Tibial artery (tissue), 4 donors: ENCODE data around the gene KIF26B.
A peak's percentile ranks its signal among the peaks of the same experiment; 100 is the strongest.
"Not testable (repeated sequence)": the region's sequence is repeated elsewhere in the genome, so short reads cannot be mapped to it uniquely, and the experiment has no call there.

ENCODE experiments used
- DNase-seq, 2 donors: peaks; one replicate each; pipeline ENCODE4 v3.0.0-alpha.2; 2019
- H3K27ac ChIP-seq, 2 donors: fragments of 200-600 bp; sonication (generic) in 1 of 2; 1 replicate in 1 of 2; 2 replicates in 1 of 2; pipeline ENCODE4 v1.5.1; 2018 to 2019; ENCODE audit warnings: mild to moderate bottlenecking in 1 of 2
- H3K27me3 ChIP-seq, 2 donors: fragments of 200-600 bp; sonication (generic) in 1 of 2; one replicate each; pipeline versions ENCODE4 v1.5.1 to v1.6.0; 2016 to 2019
- H3K36me3 ChIP-seq, 3 donors: fragments of 200-600 bp; sonication (generic) in 2 of 3; one replicate each; pipeline ENCODE4 v1.5.1; 2016 to 2019; ENCODE audit warnings: mild to moderate bottlenecking in 2 of 3
- H3K4me1 ChIP-seq, 4 donors: fragments of 200-600 bp; sonication (generic) in 2 of 4; 1 replicate in 3 of 4; 2 replicates in 1 of 4; pipeline ENCODE4 v1.5.1; 2016 to 2019
- H3K4me3 ChIP-seq, 2 donors: fragments of 200-600 bp; sonication (generic) in 1 of 2; 1 replicate in 1 of 2; 2 replicates in 1 of 2; pipeline ENCODE4 v1.5.1; 2018 to 2019; ENCODE audit warnings: mild to moderate bottlenecking in 2 of 2
- H3K9me3 ChIP-seq, 3 donors: fragments of 200-600 bp; sonication (generic) in 1 of 3; one replicate each; pipeline ENCODE4 v1.5.1; 2016 to 2019
- intact Hi-C: fragments of 100-400 bp; cut with DNase I; formaldehyde crosslinking; loops from one replicate; pipeline ENCODE4 v1.15.0; 2023; ENCODE audit warnings: low total_unique reads
- TF ChIP-seq, protein P1 (sequence below), 2 experiments: fragments of 200-600 bp in 1 of 2; fragments of 450-650 bp in 1 of 2; IDR thresholded peaks; one replicate each; pipeline ENCODE4 v1.5.1; 2017 to 2019; ENCODE audit warnings: antibody characterized with exemption in 2 of 2, mild to moderate bottlenecking in 1 of 2, moderate library complexity in 1 of 2

KIF26B gene

DNA sequence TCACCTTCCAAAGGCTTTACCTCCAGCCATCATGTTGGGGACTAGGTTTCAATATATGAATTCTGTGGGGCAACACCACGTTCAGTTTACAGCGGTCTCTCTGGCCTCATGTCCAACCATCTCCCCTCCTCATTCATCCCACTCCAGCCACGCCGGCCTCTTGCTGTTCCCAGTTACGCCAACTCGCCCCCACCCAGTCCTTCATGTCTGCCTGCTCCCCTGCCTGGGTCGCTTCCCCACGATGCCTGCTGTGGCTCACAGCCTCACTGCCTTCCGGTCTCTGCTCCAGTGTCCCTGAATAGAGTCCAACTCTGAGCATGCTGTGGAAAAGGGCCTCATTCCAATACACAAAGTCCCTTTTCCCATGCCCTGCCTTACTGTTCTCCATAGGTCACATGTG, 193.8 kb downstream of the KIF26B start:
- H3K4me3 ChIP-seq = no peak overlapping the region
- TF ChIP-seq, protein P1, sequence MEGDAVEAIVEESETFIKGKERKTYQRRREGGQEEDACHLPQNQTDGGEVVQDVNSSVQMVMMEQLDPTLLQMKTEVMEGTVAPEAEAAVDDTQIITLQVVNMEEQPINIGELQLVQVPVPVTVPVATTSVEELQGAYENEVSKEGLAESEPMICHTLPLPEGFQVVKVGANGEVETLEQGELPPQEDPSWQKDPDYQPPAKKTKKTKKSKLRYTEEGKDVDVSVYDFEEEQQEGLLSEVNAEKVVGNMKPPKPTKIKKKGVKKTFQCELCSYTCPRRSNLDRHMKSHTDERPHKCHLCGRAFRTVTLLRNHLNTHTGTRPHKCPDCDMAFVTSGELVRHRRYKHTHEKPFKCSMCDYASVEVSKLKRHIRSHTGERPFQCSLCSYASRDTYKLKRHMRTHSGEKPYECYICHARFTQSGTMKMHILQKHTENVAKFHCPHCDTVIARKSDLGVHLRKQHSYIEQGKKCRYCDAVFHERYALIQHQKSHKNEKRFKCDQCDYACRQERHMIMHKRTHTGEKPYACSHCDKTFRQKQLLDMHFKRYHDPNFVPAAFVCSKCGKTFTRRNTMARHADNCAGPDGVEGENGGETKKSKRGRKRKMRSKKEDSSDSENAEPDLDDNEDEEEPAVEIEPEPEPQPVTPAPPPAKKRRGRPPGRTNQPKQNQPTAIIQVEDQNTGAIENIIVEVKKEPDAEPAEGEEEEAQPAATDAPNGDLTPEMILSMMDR (IDR thresholded peaks at IDR 0.05) = no peak
- H3K36me3 ChIP-seq = no peaks in the 10 kb centered on the region
- H3K27me3 ChIP-seq = no peaks in the 10 kb centered on the region
- no peaks in the 10 kb centered on the region for H3K9me3 ChIP-seq
- intact Hi-C loops = no loop called here
- no peaks in the 10 kb centered on the region for H3K4me1 ChIP-seq
- no peak overlapping the region for H3K27ac ChIP-seq
- DNase-seq = peak in 1 of 2 donors; percentile 45

DNA sequence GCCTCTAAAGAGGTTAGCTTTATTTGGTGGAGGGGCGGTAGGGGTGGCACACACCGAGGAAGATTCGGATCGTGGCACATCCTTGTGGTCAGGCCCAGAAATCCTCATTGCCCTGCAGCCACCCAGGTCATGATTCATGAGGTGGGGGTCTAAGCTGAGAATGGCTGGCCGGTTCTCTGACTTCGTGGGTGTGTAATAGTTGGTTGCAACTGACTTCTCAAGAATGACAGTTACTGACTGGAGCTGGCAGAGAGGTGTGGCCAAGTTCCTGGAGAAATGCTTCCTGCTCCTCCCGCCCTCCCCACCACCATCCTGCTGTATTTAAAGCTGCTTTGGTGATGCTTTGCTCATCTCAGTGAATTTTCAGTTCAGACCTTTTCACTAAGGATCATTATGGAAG, 198.6 kb downstream of the KIF26B start:
- no peaks in the 10 kb centered on the region for H3K36me3 ChIP-seq
- H3K27ac ChIP-seq = no peak overlapping the region
- TF ChIP-seq, protein P1 (IDR thresholded peaks at IDR 0.05) = no peak
- H3K27me3 ChIP-seq = no peaks in the 10 kb centered on the region
- no peak overlapping the region for H3K4me3 ChIP-seq
- no peaks in the 10 kb centered on the region for H3K4me1 ChIP-seq
- no peak for DNase-seq
- no peaks in the 10 kb centered on the region for H3K9me3 ChIP-seq
- intact Hi-C loops = no loop called here

DNA sequence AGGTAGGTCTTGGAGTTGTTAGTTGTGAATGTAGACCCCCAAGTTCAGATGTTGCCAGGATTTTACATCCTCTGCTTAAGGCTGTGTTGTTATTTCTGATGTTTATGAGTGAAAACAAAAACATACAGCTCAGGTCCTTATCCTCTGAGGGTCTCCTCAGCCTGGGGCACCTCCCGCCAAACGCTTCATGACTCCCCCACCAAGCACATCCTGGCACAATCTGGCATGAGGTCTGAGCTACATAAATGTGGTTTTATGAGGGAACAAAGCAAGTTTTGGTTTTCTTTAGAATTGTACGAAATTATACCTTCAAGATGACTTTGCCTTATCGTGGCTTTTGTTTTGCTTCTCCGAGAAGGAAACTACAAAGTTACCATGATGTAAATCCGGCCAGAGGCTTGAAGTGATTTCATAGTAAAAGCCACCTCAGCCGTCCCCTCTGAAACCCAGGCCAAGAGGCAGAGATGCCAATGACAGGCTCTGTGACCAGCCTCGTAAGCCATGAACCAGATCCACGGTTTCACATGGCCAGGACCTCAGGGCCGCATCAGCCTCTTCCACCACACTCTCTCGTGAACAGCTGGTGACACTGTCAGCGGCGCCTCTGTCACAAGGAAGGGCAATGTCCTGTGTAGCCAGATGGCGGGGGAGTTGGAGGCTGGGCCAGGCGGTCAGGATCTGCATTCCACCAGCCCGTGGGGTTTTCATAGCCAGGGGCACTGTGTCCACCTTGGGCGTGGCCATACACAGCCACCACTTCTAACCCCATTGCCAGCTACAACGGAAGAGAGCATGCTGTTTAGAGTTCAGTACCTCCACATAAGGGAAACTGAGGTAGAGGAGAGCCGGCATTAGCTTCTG, 199.4 kb downstream of the KIF26B start:
- TF ChIP-seq, protein P1 (IDR thresholded peaks at IDR 0.05) = no peak
- no peaks in the 10 kb centered on the region for H3K27me3 ChIP-seq
- intact Hi-C loops = no loop called here
- no peaks in the 10 kb centered on the region for H3K36me3 ChIP-seq
- no peak overlapping the region for H3K4me3 ChIP-seq
- DNase-seq = no peak
- H3K4me1 ChIP-seq = no peaks in the 10 kb centered on the region
- no peak overlapping the region for H3K27ac ChIP-seq
- H3K9me3 ChIP-seq = no peaks in the 10 kb centered on the region

DNA sequence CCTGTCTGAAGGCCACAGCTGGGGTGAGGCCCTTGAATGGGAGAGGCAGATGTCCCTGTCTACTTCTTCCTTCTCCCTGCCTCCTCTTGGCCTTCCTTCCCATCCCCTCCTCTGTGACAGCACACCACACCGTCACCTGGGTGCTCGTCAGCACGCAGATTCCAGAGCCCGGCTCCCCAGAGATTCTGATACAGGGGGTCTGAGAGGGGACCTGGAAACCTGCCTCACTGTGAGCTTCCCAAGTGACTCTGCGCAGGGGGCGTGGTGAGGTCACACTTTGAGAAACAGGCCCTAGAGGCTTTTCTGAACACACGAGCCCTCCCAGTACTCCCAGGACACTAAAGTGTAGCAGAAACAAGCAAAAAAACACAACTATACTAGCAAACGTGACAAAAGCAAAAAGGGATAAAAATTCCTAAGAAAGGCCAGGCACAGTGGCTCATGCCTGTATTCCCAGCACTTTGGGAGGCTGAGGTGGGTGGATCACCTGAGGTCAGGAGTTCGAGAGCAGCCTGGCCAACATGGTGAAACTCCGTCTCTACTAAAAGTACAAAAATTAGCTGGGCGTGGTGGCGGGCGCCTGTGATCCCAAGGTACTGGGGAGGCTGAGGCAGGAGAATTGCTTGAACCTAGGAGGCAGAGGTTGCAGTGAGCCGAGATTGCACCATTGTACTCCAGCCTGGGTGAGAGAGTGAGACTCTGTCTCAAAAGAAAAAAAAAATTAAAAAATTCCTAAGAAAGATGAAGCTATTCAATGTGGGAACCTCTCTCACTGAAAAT, 201.3 kb downstream of the KIF26B start:
- intact Hi-C loops, H3K4me1 ChIP-seq, H3K4me3 ChIP-seq, H3K27ac ChIP-seq, H3K27me3 ChIP-seq, H3K36me3 ChIP-seq, H3K9me3 ChIP-seq: not testable (repeated sequence)
- DNase-seq = peak in 1 of 2 donors; percentile 32

DNA sequence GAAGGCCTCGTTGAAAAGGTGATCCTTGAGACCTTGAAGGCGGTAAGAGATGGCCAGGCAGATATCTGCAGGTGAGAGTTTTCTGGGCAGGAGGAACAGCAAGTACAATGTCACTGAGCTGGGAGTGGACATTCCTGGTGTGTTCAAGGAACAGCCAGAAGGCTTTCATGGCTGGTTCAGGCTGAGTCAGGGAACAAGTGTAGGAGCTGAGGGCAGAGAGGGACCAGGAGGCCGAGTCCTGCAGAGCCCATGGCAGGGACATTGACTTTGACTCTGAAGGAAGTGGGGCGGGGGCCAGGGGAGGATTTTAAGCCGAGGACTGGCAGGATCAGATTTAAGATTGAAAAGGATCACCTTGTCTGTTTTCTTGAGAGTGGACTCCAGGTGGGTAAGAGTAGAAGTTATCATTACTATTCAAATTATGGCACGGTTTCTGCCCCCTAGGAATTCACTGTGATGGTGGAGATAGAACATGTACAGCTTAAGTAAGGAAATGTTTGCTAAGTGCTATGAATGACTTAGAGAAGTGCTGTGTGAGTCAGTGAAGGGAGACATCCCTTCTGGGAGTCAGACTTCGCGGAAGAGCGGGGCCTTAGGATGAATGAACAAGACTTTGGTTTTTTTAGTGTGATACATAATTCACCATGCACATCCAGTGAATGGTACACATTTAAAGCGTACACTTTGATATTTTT, 202.3 kb downstream of the KIF26B start:
- Histone ChIP-seq H3K9me3 (no peaks in the 10 kb centered on the region), H3K27me3 (no peaks in the 10 kb centered on the region), H3K4me1 (no peaks in the 10 kb centered on the region), H3K27ac (no peak overlapping the region), H3K4me3 (no peak overlapping the region), H3K36me3 (no peaks in the 10 kb centered on the region)
- TF ChIP-seq, protein P1 (IDR thresholded peaks at IDR 0.05) = no peak
- peak in 1 of 2 donors; percentile 19 for DNase-seq
- intact Hi-C loops = no loop called here

DNA sequence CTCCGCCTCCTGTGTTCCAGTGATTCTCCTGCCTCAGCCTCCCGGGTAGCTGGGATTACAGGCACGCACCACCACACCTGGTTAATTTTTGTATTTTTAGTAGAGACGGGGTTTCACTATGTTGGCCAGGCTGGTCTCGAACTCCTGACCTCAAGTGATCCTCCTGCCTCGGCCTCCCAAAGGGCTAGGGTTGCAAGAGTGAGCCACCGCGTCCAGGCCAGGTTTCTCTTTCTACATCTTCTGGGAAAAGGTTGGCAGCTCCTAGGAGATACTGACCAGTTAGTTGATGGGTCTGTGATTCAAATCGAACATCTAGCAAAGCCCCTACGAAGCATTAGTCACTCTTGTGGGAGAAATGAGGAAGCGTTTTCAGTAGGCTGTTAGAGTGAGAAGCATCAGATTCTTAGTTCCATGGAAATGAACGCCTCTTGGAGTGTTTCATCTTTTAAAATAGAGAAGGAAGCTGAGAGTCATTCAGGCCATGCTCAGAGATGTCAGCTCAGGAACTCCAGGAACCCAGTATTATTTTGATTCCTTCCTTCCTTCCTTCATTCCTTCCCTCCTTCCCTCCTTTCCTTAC, 204.4 kb downstream of the KIF26B start:
- intact Hi-C loops, H3K9me3 ChIP-seq, H3K4me3 ChIP-seq, H3K4me1 ChIP-seq, DNase-seq, H3K36me3 ChIP-seq, H3K27me3 ChIP-seq, H3K27ac ChIP-seq: not testable (repeated sequence)
